Right ventricle myocardium inferior (tissue), 1 donor: ENCODE data around the gene USP5. TPM values are rescaled to one million over a fixed set of nuclear protein-coding genes. Genes with fewer than 3 reads are reported as not detected.

Source experiments
- ATAC-seq: fragments of 200-7000 bp; cut with Tn5 transposase; one replicate; pipeline ENCODE4 v1.9.1; 2020; ENCODE audit warnings: mild to moderate bottlenecking, moderate library complexity
- DNase-seq: peaks from one replicate; pipeline ENCODE4 v3.0.0; 2021; ENCODE audit errors: missing footprints
- intact Hi-C: fragments of 100-400 bp; cut with DNase I; formaldehyde crosslinking; loops from one replicate; pipeline ENCODE4 v1.11.0; 2022
- total RNA-seq: library from RNA; stranded (reverse); fragmentation: NEBNext Ultra II Directional; extraction: Animal tissue kit (Norgen Biotek cat#: 25700); gene quantifications from one replicate; pipeline ENCODE4 v1.2.1, GENCODE V29; 2021
- donor health status: DM: no; HTN: yes; CAD: no; lungs with severe emphysema.

Gene USP5
- total RNA-seq, 1 donor from 2014 or later, result 62.0 TPM

GRCh38 chr12:6837370-6838060 lies 14.4 kb upstream of the USP5 start:
- DNase-seq (peak; percentile 22), ATAC-seq (no peak)
- intact Hi-C loops, result no loop called here

GRCh38 chr12:6838854-6839253 lies 13.1 kb upstream of the USP5 start:
- DNase-seq, result peak; percentile 33
- intact Hi-C loops, result no loop called here
- ATAC-seq, result no peak

- ATAC-seq, result no peak
- DNase-seq, result peak; percentile 30
- intact Hi-C loops, result no loop called here
Observed at GRCh38 chr12:6839482-6840201, 12.3 kb upstream of the USP5 start.

GRCh38 chr12:6840330-6840729 lies 11.6 kb upstream of the USP5 start:
- intact Hi-C loops, result no loop called here
- ATAC-seq (no peak), DNase-seq (no peak)

GRCh38 chr12:6840761-6841515 lies 11.0 kb upstream of the USP5 start, which contains the start of gene GNB3:
Gene GNB3 (plus strand): TSS chr12:6840925. CDS start chr12:6841288, 363 bp downstream.
- intact Hi-C loops, result no loop called here
- peak; percentile 14 for ATAC-seq
- DNase-seq, result no peak

- peak; percentile 37 for DNase-seq
- ATAC-seq, result no peak
- intact Hi-C loops, result no loop called here
Observed at GRCh38 chr12:6842075-6842474, 9.9 kb upstream of the USP5 start.

GRCh38 chr12:6843118-6843902 lies 8.6 kb upstream of the USP5 start:
- no peak for ATAC-seq

GRCh38 chr12:6845395-6845794 lies 6.6 kb upstream of the USP5 start:
- no peak for ATAC-seq
- intact Hi-C loops, result no loop called here
- no peak for DNase-seq

More at GRCh38 chr12:6843118-6843902, 8.6 kb upstream of the USP5 start:
- intact Hi-C loops, result no loop called here
- DNase-seq, result peak; percentile 39

- no peak for DNase-seq
- intact Hi-C loops, result no loop called here
Observed at GRCh38 chr12:6846316-6846869, 5.6 kb upstream of the USP5 start.

GRCh38 chr12:6847676-6848075 lies 4.3 kb upstream of the USP5 start:
- ATAC-seq (no peak), DNase-seq (peak; percentile 6)
- intact Hi-C loops, result no loop called here

More at GRCh38 chr12:6846316-6846869, 5.6 kb upstream of the USP5 start:
- ATAC-seq, result no peak

GRCh38 chr12:6849427-6849826 lies 2.5 kb upstream of the USP5 start:
- intact Hi-C loops, result no loop called here
- ATAC-seq (no peak), DNase-seq (peak; percentile 8)

GRCh38 chr12:6849976-6850560 lies 1.9 kb upstream of the USP5 start:
- ATAC-seq (no peak), DNase-seq (peak; percentile 25)
- intact Hi-C loops, result no loop called here

GRCh38 chr12:6850796-6851152 lies 1.2 kb upstream of the USP5 start:
- DNase-seq (peak; percentile 66), ATAC-seq (no peak)
- intact Hi-C loops, result no loop called here

GRCh38 chr12:6851153-6851920 lies 613 bp upstream of the USP5 start, which contains the start of gene CDCA3:
Gene CDCA3 (minus strand): TSS chr12:6851286. CDS start chr12:6850952, 334 bp downstream.
- DNase-seq, result peak; percentile 94
- intact Hi-C loops, result no loop called here
- peak; percentile 81 for ATAC-seq

GRCh38 chr12:6852651-6853354 lies 853 bp downstream of the USP5 start:
- no peak for DNase-seq
- intact Hi-C loops, result no loop called here

GRCh38 chr12:6853626-6854025 lies 1.7 kb downstream of the USP5 start:
- ATAC-seq (no peak), DNase-seq (no peak)
- intact Hi-C loops, result no loop called here

More at GRCh38 chr12:6852651-6853354, 853 bp downstream of the USP5 start:
- no peak for ATAC-seq

- no peak for ATAC-seq
- intact Hi-C loops, result no loop called here
- DNase-seq, result no peak
Observed at GRCh38 chr12:6854036-6854435, 2.1 kb downstream of the USP5 start.
